Kidney capillary endothelial cell (primary cell): ENCODE results near the gene VIT.

Experiments
- DNase-seq: peaks from one replicate; pipeline ENCODE4 v3.0.0-alpha.2; 2018; ENCODE audit warnings: low spot score

The VIT gene

DNA sequence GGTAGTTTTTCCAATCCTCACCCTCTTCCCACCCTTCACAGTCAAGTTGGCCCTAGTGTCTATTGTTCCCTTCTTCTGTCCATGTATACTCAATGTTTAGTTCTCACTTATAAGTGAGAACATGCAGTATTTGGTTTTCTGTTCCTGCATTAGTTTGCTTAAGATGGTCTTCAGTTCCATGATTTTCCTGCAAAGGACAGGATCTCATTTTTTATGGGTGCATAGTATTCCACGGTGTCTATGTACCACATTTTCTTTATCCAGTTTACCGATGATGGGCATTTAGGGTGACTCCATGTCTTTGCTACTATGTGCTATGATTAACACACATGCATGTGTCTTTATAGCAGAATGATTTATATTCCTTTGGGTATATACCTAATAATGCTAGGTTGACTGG, 165.4 kb downstream of the VIT start:
- DNase-seq: no peak
